Endothelial cell of umbilical vein (primary cell): ENCODE results near the gene DHX16. TPM values are rescaled to one million over a fixed set of nuclear protein-coding genes. Genes with fewer than 3 reads are reported as not detected.

ENCODE experiments used
- BruUV-seq: library from RNA; stranded (reverse); fragments of 400-500 nt; replicated peaks from 2 replicates; lab custom pipeline; 2021; lab: Mats Ljungman, UMichigan
- CTCF ChIA-PET: fragments of 300-600, 350-600 bp; sonication (Branson Sonifier 250); formaldehyde crosslinking; loops from one replicate; lab custom pipeline; 2021; ENCODE audit warnings: antibody characterized with exemption, inconsistent platforms; lab: Charles Lee
- POLR2A ChIA-PET: fragments of 300-600, 350-600 bp; sonication (Branson Sonifier 250); formaldehyde crosslinking; loops from one replicate; lab custom pipeline; 2021; ENCODE audit warnings: antibody characterized with exemption, inconsistent platforms; lab: Charles Lee
- DNase-seq: peaks from one replicate; pipeline ENCODE4 v3.0.0-alpha.2; 2011; ENCODE audit warnings: low read depth, low spot score
- FAIRE-seq: peaks from 2 replicates; lab custom pipeline; 2011; peaks lifted over from hg19 to GRCh38; lab: Jason Lieb, UNC
- H2AFZ ChIP-seq: 2 replicates; pipeline ENCODE4 v1.6.0; 2012; ENCODE audit warnings: low read depth, low read length, control low read depth, inconsistent platforms
- H3K27ac ChIP-seq: 2 replicates; pipeline ENCODE4 v1.5.1; 2011; ENCODE audit warnings: low read depth, mild to moderate bottlenecking, control low read depth, low read length, moderate library complexity; ENCODE audit not compliant: insufficient read depth
- H3K27me3 ChIP-seq, 2 experiments: 2 replicates each; pipeline versions ENCODE4 v1.6.0 to v1.6.1; 2011; ENCODE audit warnings: low read length in 2 of 2, mixed read lengths in 1 of 2; ENCODE audit not compliant: control insufficient read depth in 2 of 2, insufficient read depth in 2 of 2
- H3K36me3 ChIP-seq, 2 experiments: 2 replicates in 1 of 2; 3 replicates in 1 of 2; pipeline ENCODE4 v1.5.1; 2011; ENCODE audit warnings: low read length in 2 of 2, mild to moderate bottlenecking in 1 of 2, moderate library complexity in 1 of 2; ENCODE audit not compliant: control insufficient read depth in 2 of 2, insufficient read depth in 2 of 2; ENCODE audit errors: extremely low read depth in 1 of 2
- H3K4me1 ChIP-seq: 3 replicates; pipeline ENCODE4 v1.5.1; 2011; ENCODE audit warnings: mild to moderate bottlenecking, low read length; ENCODE audit not compliant: control insufficient read depth, insufficient read depth; ENCODE audit errors: extremely low read depth
- H3K4me2 ChIP-seq: 2 replicates; pipeline ENCODE4 v1.6.1; 2011; ENCODE audit warnings: low read length, control low read depth, mixed read lengths; ENCODE audit not compliant: insufficient read depth
- H3K4me3 ChIP-seq, 3 experiments: fragments of 200-600 bp in 1 of 3; sonication (generic), shearing (Covaris generic) in 1 of 3; replicated peaks in 1 of 3; 2 replicates each; pipeline ENCODE4 v1.5.1; 2011 to 2016; ENCODE audit warnings: control low read depth in 3 of 3, low read length in 3 of 3, mild to moderate bottlenecking in 2 of 3, inconsistent platforms in 1 of 3, low read depth in 1 of 3, moderate library complexity in 1 of 3; ENCODE audit not compliant: insufficient read depth in 1 of 3
- H3K79me2 ChIP-seq: 2 replicates; pipeline ENCODE4 v1.6.0; 2012; ENCODE audit warnings: low read length, inconsistent platforms; ENCODE audit not compliant: control insufficient read depth, insufficient read depth
- H3K9ac ChIP-seq: replicated peaks from 2 replicates; pipeline ENCODE3; 2011; ENCODE audit warnings: low read length, control low read depth; ENCODE audit not compliant: insufficient read depth; ENCODE audit errors: extremely low read depth
- H3K9me1 ChIP-seq: replicated peaks from 3 replicates; pipeline ENCODE4 v1.6.0; 2011; ENCODE audit warnings: mild to moderate bottlenecking, low read length; ENCODE audit not compliant: control insufficient read depth, insufficient read depth; ENCODE audit errors: extremely low read depth
- H3K9me3 ChIP-seq: replicated peaks from 2 replicates; pipeline ENCODE4 v1.5.1; 2012; ENCODE audit warnings: low read length, inconsistent platforms; ENCODE audit not compliant: control insufficient read depth, insufficient read depth
- H4K20me1 ChIP-seq: replicated peaks from 2 replicates; pipeline ENCODE3; 2011; ENCODE audit warnings: mild to moderate bottlenecking, low read length; ENCODE audit not compliant: control insufficient read depth, insufficient read depth; ENCODE audit errors: extremely low read depth
- CTCF ChIP-seq, 2 donors: IDR thresholded peaks; 1 replicate in 1 of 2; 2 replicates in 1 of 2; pipeline ENCODE4 v1.5.1; 2011; ENCODE audit warnings: low read length in 2 of 2, mild to moderate bottlenecking in 2 of 2, moderate library complexity in 2 of 2, control low read depth in 1 of 2, inconsistent platforms in 1 of 2, low read depth in 1 of 2; ENCODE audit not compliant: insufficient read depth in 1 of 2; ENCODE audit errors: extremely low read depth in 1 of 2
- GATA2 ChIP-seq: IDR thresholded peaks from 2 replicates; pipeline ENCODE4 v1.7.0; 2011; ENCODE audit warnings: low read depth, mild to moderate bottlenecking, moderate library complexity, mixed read lengths, low read length; ENCODE audit not compliant: insufficient read length, insufficient read depth
- JUN ChIP-seq: IDR thresholded peaks from 2 replicates; pipeline ENCODE4 v1.6.1; 2011; ENCODE audit warnings: borderline replicate concordance, low read depth; ENCODE audit not compliant: insufficient read length, insufficient read depth
- MAX ChIP-seq: IDR thresholded peaks from 2 replicates; pipeline ENCODE4 v1.6.1; 2011; ENCODE audit not compliant: insufficient read depth, insufficient read length
- POLR2AphosphoS5 ChIP-seq: IDR thresholded peaks from 2 replicates; pipeline ENCODE4 v1.6.1; 2012; ENCODE audit warnings: low read depth, mild to moderate bottlenecking, control low read depth, low read length, moderate library complexity; ENCODE audit not compliant: insufficient read depth
- dilution Hi-C: fragments of 300-500 bp; cut with MboI; formaldehyde crosslinking; loops from one replicate; pipeline ENCODE4 v1.15.0; 2019; ENCODE audit warnings: low sequenced_read_pairs; ENCODE audit not compliant: extremely low pct_ligation_motif_present
- intact Hi-C: fragments of 100-400 bp; cut with micrococcal nuclease; formaldehyde crosslinking; loops from one replicate; pipeline ENCODE4 v1.10.0; 2022
- polyA plus RNA-seq, 4 experiments: library from polyadenylated mRNA; depleted of rRNA in 3 of 4; stranded (reverse) in 3 of 4; unstranded in 1 of 4; fragments of >200 nt; gene quantifications; 2 replicates each; pipeline versions ENCODE4 v1.2.1 to v1.2.3, GENCODE V29; 2011 to 2012; ENCODE audit warnings: missing spikeins in 1 of 4
- total RNA-seq: library from RNA; stranded (reverse); gene quantifications from 2 replicates; pipeline ENCODE4 v1.2.3, GENCODE V29; 2021

The DHX16 gene
- total and polyA plus RNA-seq, 2 donors (not counting 3 experiments of a cell fraction or from before 2014, with no cell fraction given): 38.2 to 66.5 TPM

- Histone ChIP-seq H3K4me1 (peaks cover 28% of the 10 kb centered on the region), H3K27me3 (no peaks in the 10 kb centered on the region), H2AFZ (peak overlapping the region; percentile 78), H4K20me1 (no peaks in the 10 kb centered on the region), H3K4me3 (peak overlapping the region; percentile 55 to 84 (median 72)), H3K9ac (peak overlapping the region; percentile 56), H3K79me2 (peaks cover 24% of the 10 kb centered on the region), H3K27ac (peak overlapping the region; percentile 54), H3K9me1 (no peaks in the 10 kb centered on the region), H3K9me3 (no peaks in the 10 kb centered on the region), H3K4me2 (peak overlapping the region; percentile 91), H3K36me3 (no peaks in the 10 kb centered on the region)
- no peak for TF ChIP-seq GATA2
- no peak for TF ChIP-seq CTCF (IDR thresholded peaks at IDR 0.05; ENCODE audit: extremely low read depth in 1 of 2, insufficient read depth in 1 of 2, low read depth in 1 of 2, low read length in 2 of 2)
- no peak for TF ChIP-seq JUN
- no peak for TF ChIP-seq MAX
- no peak for TF ChIP-seq POLR2AphosphoS5
- BruUV-seq: no TSS peak
- intact Hi-C loops (no loop called here), dilution Hi-C loops (no loop called here)
- FAIRE-seq (no peak), DNase-seq (no peak)
- ChIA-PET CTCF (interaction anchor here (1.4 to 2.5 kb wide), 5 partner anchors 12 to 39 kb away, joined by 3 to 19 read pairs (median 9); partner anchors contain the start of genes DHX16 and MDC1), POLR2A (interaction anchor here (1.1 to 1.8 kb wide), 2 partner anchors 26 to 30 kb away, joined by 3 to 4 read pairs; partner anchors contain the start of gene MDC1)
These were observed 18.5 kb upstream of the DHX16 start for GRCh38 chr6:30691208-30691847.
